MM.1S (cell line): ENCODE results near the gene FAM76A.

Source experiments
- DNase-seq: peaks from one replicate; pipeline ENCODE4 v3.0.0-alpha.2; 2015
- H2AFZ ChIP-seq: fragments of 300-600 bp; sonication (generic); 2 replicates; pipeline ENCODE4 v1.6.0; 2016; ENCODE audit warnings: antibody characterized with exemption, low read length
- H3F3A ChIP-seq: fragments of 300-600 bp; sonication (generic); 2 replicates; pipeline ENCODE4 v1.6.1; 2016; ENCODE audit warnings: mild to moderate bottlenecking, antibody characterized with exemption, low read length, moderate library complexity, mixed read lengths; ENCODE audit not compliant: insufficient read depth
- H3K27ac ChIP-seq: fragments of 300-600 bp; sonication (generic); 2 replicates; pipeline ENCODE4 v1.5.1; 2016; ENCODE audit warnings: mild to moderate bottlenecking, low read length
- H3K27me3 ChIP-seq: fragments of 300-600 bp; sonication (generic); replicated peaks from 2 replicates; pipeline ENCODE4 v1.6.0; 2016; ENCODE audit warnings: low read length; ENCODE audit not compliant: insufficient read depth
- H3K36me3 ChIP-seq: fragments of 300-600 bp; sonication (generic); replicated peaks from 2 replicates; pipeline ENCODE4 v1.6.1; 2016; ENCODE audit warnings: mild to moderate bottlenecking, low read length, mixed read lengths; ENCODE audit not compliant: insufficient read depth
- H3K4me1 ChIP-seq: fragments of 300-600 bp; sonication (generic); 2 replicates; pipeline ENCODE4 v1.6.1; 2016; ENCODE audit warnings: low read length, mixed read lengths
- H3K4me2 ChIP-seq: fragments of 300-600 bp; sonication (generic); 2 replicates; pipeline ENCODE4 v1.6.0; 2016; ENCODE audit warnings: low read depth, low read length
- H3K4me3 ChIP-seq: fragments of 300-600 bp; sonication (generic); 2 replicates; pipeline ENCODE4 v1.5.1; 2016; ENCODE audit warnings: low read length, mixed read lengths
- H3K79me2 ChIP-seq: fragments of 300-600 bp; sonication (generic); 2 replicates; pipeline ENCODE4 v1.6.1; 2016; ENCODE audit warnings: mixed run types, low read length, mixed read lengths
- H3K9ac ChIP-seq: fragments of 300-600 bp; sonication (generic); 2 replicates; pipeline ENCODE4 v1.6.1; 2016; ENCODE audit warnings: low read length, mixed read lengths
- H3K9me2 ChIP-seq: fragments of 300-600 bp; sonication (generic); replicated peaks from 2 replicates; pipeline ENCODE4 v1.6.1; 2016; ENCODE audit warnings: mild to moderate bottlenecking, low read length, mixed read lengths; ENCODE audit not compliant: insufficient read depth
- H3K9me3 ChIP-seq: fragments of 300-600 bp; sonication (generic); replicated peaks from 2 replicates; pipeline ENCODE4 v1.6.1; 2016; ENCODE audit warnings: mild to moderate bottlenecking, low read length, mixed read lengths; ENCODE audit not compliant: insufficient read depth
- H4K20me1 ChIP-seq: fragments of 300-600 bp; sonication (generic); 2 replicates; pipeline ENCODE4 v1.6.1; 2016; ENCODE audit warnings: mild to moderate bottlenecking, low read length, moderate library complexity, mixed read lengths; ENCODE audit not compliant: insufficient read depth
- EZH2 ChIP-seq: fragments of 300-600 bp; sonication (generic); optimal IDR thresholded peaks from 2 replicates; pipeline ENCODE3; 2017; ENCODE audit warnings: low read depth, mild to moderate bottlenecking, antibody characterized with exemption, low read length, mixed read lengths
- EZH2phosphoT487 ChIP-seq: fragments of 300-600 bp; sonication (generic); IDR thresholded peaks from 2 replicates; pipeline ENCODE4 v1.6.1; 2018; ENCODE audit warnings: antibody characterized with exemption, low read length
- TF ChIP-seq, protein P1 (sequence below): fragments of 300-600 bp; sonication (generic); IDR thresholded peaks from 2 replicates; pipeline ENCODE4 v1.5.1; 2016; ENCODE audit warnings: antibody characterized with exemption, low read length, mixed read lengths

The FAM76A gene

DNA sequence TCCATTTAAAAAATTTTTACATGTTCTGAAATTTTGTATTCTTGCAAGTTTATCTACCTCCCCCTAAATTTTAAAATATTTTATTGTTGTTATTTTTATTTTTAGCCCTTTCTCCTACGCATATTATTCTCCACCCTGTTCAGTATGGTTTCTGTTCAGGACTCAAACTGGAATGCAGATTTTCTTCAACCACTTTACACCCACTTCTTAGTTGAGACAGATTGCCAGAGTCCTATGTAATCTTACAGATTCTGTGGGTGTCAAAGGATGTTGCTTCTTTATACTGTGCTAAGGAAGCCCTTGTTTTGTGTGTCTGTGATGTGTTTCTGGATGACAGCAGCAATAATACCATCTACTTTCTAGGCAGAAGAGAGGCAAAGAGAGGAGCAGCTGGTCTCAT lies 84.1 kb downstream of the FAM76A start:
- Histone ChIP-seq H2AFZ (no peak overlapping the region), H3K79me2 (no peaks in the 10 kb centered on the region), H3K9ac (no peak overlapping the region), H3K9me3 (no peaks in the 10 kb centered on the region), H3K4me3 (no peak overlapping the region), H4K20me1 (no peaks in the 10 kb centered on the region), H3K4me2 (no peak overlapping the region), H3K27me3 (no peaks in the 10 kb centered on the region), H3F3A (no peaks in the 10 kb centered on the region), H3K4me1 (no peaks in the 10 kb centered on the region), H3K27ac (no peak overlapping the region), H3K36me3 (no peaks in the 10 kb centered on the region), H3K9me2 (no peaks in the 10 kb centered on the region)
- DNase-seq: no peak
- TF ChIP-seq EZH2 (no peak), EZH2phosphoT487 (no peak)
- TF ChIP-seq, protein P1, sequence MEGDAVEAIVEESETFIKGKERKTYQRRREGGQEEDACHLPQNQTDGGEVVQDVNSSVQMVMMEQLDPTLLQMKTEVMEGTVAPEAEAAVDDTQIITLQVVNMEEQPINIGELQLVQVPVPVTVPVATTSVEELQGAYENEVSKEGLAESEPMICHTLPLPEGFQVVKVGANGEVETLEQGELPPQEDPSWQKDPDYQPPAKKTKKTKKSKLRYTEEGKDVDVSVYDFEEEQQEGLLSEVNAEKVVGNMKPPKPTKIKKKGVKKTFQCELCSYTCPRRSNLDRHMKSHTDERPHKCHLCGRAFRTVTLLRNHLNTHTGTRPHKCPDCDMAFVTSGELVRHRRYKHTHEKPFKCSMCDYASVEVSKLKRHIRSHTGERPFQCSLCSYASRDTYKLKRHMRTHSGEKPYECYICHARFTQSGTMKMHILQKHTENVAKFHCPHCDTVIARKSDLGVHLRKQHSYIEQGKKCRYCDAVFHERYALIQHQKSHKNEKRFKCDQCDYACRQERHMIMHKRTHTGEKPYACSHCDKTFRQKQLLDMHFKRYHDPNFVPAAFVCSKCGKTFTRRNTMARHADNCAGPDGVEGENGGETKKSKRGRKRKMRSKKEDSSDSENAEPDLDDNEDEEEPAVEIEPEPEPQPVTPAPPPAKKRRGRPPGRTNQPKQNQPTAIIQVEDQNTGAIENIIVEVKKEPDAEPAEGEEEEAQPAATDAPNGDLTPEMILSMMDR: no peak

DNA sequence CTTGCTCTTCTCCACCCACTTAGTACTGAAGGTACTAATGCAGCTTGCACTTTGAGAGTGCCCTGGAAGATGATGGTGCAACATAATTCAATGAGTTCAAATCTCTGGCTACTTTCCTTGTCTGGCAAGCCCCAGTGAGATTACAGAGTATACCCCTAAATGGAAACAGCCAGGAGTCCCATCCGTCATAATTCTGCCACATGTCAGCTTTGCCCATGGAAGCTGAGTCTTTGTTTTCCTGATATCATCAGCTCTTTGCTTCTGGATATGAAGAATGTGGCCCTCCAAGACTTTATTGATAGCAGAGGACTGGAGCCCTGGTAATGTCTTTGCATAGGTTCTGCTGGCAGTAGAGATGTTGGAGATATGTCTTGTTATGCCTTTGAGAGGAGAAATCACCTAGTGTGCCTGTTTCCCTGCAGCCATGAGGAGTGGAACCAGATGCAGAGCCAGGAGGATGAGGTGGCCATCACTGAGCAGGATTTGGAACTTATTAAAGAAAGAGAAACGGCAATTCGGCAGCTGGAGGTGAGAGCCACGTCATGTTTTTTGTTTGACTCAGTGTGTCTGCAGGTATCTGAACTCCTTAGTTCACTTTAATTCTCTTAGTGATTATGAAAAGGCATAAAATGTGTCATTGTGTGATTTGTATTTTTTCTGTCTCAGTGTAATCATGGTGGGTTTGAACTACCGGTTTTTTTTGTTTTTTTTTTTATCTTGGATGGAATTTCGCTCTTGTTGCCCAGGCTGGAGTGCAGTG lies 86.2 kb downstream of the FAM76A start:
- no peaks in the 10 kb centered on the region for H3K79me2 ChIP-seq
- no peaks in the 10 kb centered on the region for H3K4me1 ChIP-seq
- H3K4me3 ChIP-seq: no peak overlapping the region
- no peaks in the 10 kb centered on the region for H4K20me1 ChIP-seq
- no peak overlapping the region for H3K9ac ChIP-seq
- DNase-seq: no peak
- H3K9me2 ChIP-seq: no peaks in the 10 kb centered on the region
- TF ChIP-seq EZH2: no peak
- TF ChIP-seq EZH2phosphoT487: no peak
- TF ChIP-seq, protein P1: no peak
- H3K36me3 ChIP-seq: no peaks in the 10 kb centered on the region
- no peak overlapping the region for H3K4me2 ChIP-seq
- no peak overlapping the region for H2AFZ ChIP-seq
- H3K9me3 ChIP-seq: no peaks in the 10 kb centered on the region
- no peaks in the 10 kb centered on the region for H3F3A ChIP-seq
- H3K27me3 ChIP-seq: no peaks in the 10 kb centered on the region
- no peak overlapping the region for H3K27ac ChIP-seq
